HepG2 (cell line): ENCODE results near the gene SLC25A22. TPM values are rescaled to one million over a fixed set of nuclear protein-coding genes. Genes with fewer than 3 reads are reported as not detected.

ENCODE experiments used
- ARNTL ChIP-seq: sonication (generic); formaldehyde crosslinking; IDR thresholded peaks from 2 replicates; pipeline ENCODE4 v1.4.0; 2020; ENCODE audit warnings: mild to moderate bottlenecking, missing genetic modification reagents
- BRCA1 ChIP-seq: sonication (generic); formaldehyde crosslinking; IDR thresholded peaks from 2 replicates; pipeline ENCODE4 v1.4.0; 2020; ENCODE audit warnings: missing genetic modification reagents
- HNRNPLL ChIP-seq: fragments of 200-400 bp; formaldehyde crosslinking; IDR thresholded peaks from 2 replicates; pipeline ENCODE4 v1.6.1; 2017; ENCODE audit warnings: mild to moderate bottlenecking, low read depth, low read length; ENCODE audit not compliant: poor library complexity, severe bottlenecking
- NR2F6 ChIP-seq, 2 experiments: IDR thresholded peaks; 2 replicates each; pipeline ENCODE4 v1.6.1; 2016; ENCODE audit warnings: antibody characterized with exemption in 1 of 2, mild to moderate bottlenecking in 1 of 2
- PAXIP1 ChIP-seq: sonication (generic); formaldehyde crosslinking; conservative IDR thresholded peaks from 2 replicates; pipeline ENCODE4 v1.4.0; 2020; ENCODE audit warnings: mild to moderate bottlenecking, missing genetic modification reagents, moderate library complexity
- PHF8 ChIP-seq: sonication (generic); formaldehyde crosslinking; IDR thresholded peaks from 2 replicates; pipeline ENCODE4 v1.5.0; 2020; ENCODE audit warnings: missing genetic modification reagents
- POLR2AphosphoS5 ChIP-seq: IDR thresholded peaks from 2 replicates; pipeline ENCODE4 v1.6.1; 2012; ENCODE audit warnings: low read depth, low read length
- SALL1 ChIP-seq: sonication (generic); formaldehyde crosslinking; IDR thresholded peaks from 2 replicates; pipeline ENCODE4 v1.8.0; 2022; ENCODE audit warnings: mild to moderate bottlenecking, missing genetic modification reagents
- ZBTB20 ChIP-seq: sonication (generic); formaldehyde crosslinking; IDR thresholded peaks from 2 replicates; pipeline ENCODE4 v1.8.1; 2023; ENCODE audit warnings: missing genetic modification reagents, low read depth, mild to moderate bottlenecking, borderline replicate concordance
- ZFP36 ChIP-seq: fragments of 150-350 bp; IDR thresholded peaks from 2 replicates; pipeline ENCODE4 v1.6.1; 2018; ENCODE audit warnings: borderline replicate concordance, low read length, low read depth; ENCODE audit not compliant: partially characterized antibody
- ZNF563 ChIP-seq: sonication (generic); formaldehyde crosslinking; IDR thresholded peaks from 2 replicates; pipeline ENCODE4 v1.8.0; 2022; ENCODE audit warnings: mild to moderate bottlenecking, moderate library complexity, missing genetic modification reagents
- ZNF660 ChIP-seq: sonication (generic); formaldehyde crosslinking; IDR thresholded peaks from 2 replicates; pipeline ENCODE4 v1.5.1; 2020; ENCODE audit warnings: mild to moderate bottlenecking, low read depth, missing genetic modification reagents, borderline replicate concordance
- ZNF776 ChIP-seq: sonication (generic); formaldehyde crosslinking; IDR thresholded peaks from 2 replicates; pipeline ENCODE4 v1.4.0; 2020; ENCODE audit warnings: mild to moderate bottlenecking, missing genetic modification reagents
- polyA plus RNA-seq, 8 experiments: library from polyadenylated mRNA; depleted of rRNA in 3 of 8; stranded (reverse) in 7 of 8; unstranded in 1 of 8; fragments of >200 nt; fragmentation: Illumina TruSeq in 4 of 8; extraction: Trizol in 4 of 8; gene quantifications; 2 replicates each; pipeline versions ENCODE4 v1.2.1 to v1.2.3, GENCODE V29; 2011 to 2016; ENCODE audit warnings: low read depth in 4 of 8, missing spikeins in 1 of 8, mixed read lengths in 1 of 8; ENCODE audit not compliant: insufficient read depth in 1 of 8
- total RNA-seq, 5 experiments: library from RNA; depleted of rRNA; stranded (reverse); fragments of >200 nt; fragmentation: Illumina TruSeq; extraction: Trizol; gene quantifications; 2 replicates each; pipeline ENCODE4 v1.2.3, GENCODE V29; 2016; ENCODE audit warnings: low read depth in 1 of 5
- TF ChIP-seq, protein P1 (sequence below): fragments of 450-650 bp; IDR thresholded peaks from 2 replicates; pipeline ENCODE4 v1.6.1; 2017
- TF ChIP-seq, protein P2 (sequence below): sonication (generic); formaldehyde crosslinking; IDR thresholded peaks from 2 replicates; pipeline ENCODE4 v1.5.1; 2020; ENCODE audit warnings: missing genetic modification reagents, mild to moderate bottlenecking, borderline replicate concordance
- TF ChIP-seq, protein P3 (sequence below): sonication (generic); formaldehyde crosslinking; IDR thresholded peaks from 2 replicates; pipeline ENCODE4 v1.8.0; 2022; ENCODE audit warnings: mild to moderate bottlenecking, missing genetic modification reagents, moderate library complexity
- TF ChIP-seq, protein P4 (sequence below): sonication (generic); formaldehyde crosslinking; IDR thresholded peaks from 2 replicates; pipeline ENCODE4 v1.5.0; 2020; ENCODE audit warnings: missing genetic modification reagents

The SLC25A22 gene
- total and polyA plus RNA-seq, 2 of the 13 experiments (the other 11 are each of a cell fraction or from before 2014, with no cell fraction given) = 12.4 to 19.2 TPM

GRCh38 chr11:830295-831117 is 32.4 kb upstream of the SLC25A22 start (continued):
- peak; percentile 59 for TF ChIP-seq POLR2AphosphoS5
- TF ChIP-seq ZNF776 (CRISPR knock-in tag) = no peak
- TF ChIP-seq BRCA1 (CRISPR knock-in tag) = no peak
- TF ChIP-seq NR2F6 (IDR thresholded peaks at IDR 0.05) = no peak
- no peak for TF ChIP-seq NR2F6 (CRISPR knock-in tag; IDR thresholded peaks at IDR 0.05)
- TF ChIP-seq ZBTB20 (CRISPR knock-in tag) = 0 out of 2 replicates have a peak, but pooled peaks have one; percentile 14
- no peak for TF ChIP-seq ZNF563
- TF ChIP-seq HNRNPLL = peak; percentile 86
- TF ChIP-seq, protein P1, sequence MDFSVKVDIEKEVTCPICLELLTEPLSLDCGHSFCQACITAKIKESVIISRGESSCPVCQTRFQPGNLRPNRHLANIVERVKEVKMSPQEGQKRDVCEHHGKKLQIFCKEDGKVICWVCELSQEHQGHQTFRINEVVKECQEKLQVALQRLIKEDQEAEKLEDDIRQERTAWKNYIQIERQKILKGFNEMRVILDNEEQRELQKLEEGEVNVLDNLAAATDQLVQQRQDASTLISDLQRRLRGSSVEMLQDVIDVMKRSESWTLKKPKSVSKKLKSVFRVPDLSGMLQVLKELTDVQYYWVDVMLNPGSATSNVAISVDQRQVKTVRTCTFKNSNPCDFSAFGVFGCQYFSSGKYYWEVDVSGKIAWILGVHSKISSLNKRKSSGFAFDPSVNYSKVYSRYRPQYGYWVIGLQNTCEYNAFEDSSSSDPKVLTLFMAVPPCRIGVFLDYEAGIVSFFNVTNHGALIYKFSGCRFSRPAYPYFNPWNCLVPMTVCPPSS = no peak
- TF ChIP-seq PHF8 (CRISPR knock-in tag) = peak; percentile 51; the same call in 1 of the 2 replicates
- TF ChIP-seq ZFP36 = no peak
- TF ChIP-seq, protein P2, sequence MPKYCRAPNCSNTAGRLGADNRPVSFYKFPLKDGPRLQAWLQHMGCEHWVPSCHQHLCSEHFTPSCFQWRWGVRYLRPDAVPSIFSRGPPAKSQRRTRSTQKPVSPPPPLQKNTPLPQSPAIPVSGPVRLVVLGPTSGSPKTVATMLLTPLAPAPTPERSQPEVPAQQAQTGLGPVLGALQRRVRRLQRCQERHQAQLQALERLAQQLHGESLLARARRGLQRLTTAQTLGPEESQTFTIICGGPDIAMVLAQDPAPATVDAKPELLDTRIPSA = no peak
- TF ChIP-seq ARNTL (CRISPR knock-in tag) = no peak
- TF ChIP-seq PAXIP1 (CRISPR knock-in tag) = no peak
- TF ChIP-seq ZNF660 (CRISPR knock-in tag) = no peak
- TF ChIP-seq, protein P3, sequence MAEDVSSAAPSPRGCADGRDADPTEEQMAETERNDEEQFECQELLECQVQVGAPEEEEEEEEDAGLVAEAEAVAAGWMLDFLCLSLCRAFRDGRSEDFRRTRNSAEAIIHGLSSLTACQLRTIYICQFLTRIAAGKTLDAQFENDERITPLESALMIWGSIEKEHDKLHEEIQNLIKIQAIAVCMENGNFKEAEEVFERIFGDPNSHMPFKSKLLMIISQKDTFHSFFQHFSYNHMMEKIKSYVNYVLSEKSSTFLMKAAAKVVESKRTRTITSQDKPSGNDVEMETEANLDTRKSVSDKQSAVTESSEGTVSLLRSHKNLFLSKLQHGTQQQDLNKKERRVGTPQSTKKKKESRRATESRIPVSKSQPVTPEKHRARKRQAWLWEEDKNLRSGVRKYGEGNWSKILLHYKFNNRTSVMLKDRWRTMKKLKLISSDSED = no peak
- TF ChIP-seq SALL1 (CRISPR knock-in tag) = peak; percentile 40; the same call in 1 of the 2 replicates
- TF ChIP-seq, protein P4, sequence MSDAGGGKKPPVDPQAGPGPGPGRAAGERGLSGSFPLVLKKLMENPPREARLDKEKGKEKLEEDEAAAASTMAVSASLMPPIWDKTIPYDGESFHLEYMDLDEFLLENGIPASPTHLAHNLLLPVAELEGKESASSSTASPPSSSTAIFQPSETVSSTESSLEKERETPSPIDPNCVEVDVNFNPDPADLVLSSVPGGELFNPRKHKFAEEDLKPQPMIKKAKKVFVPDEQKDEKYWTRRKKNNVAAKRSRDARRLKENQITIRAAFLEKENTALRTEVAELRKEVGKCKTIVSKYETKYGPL (CRISPR knock-in tag) = no peak
